Stimulated activated CD4-positive, alpha-beta T cell treated with anti-CD3 and anti-CD28 coated beads, TNF-alpha, amount 100 ng/mL, for 4 hours (primary cell): ENCODE measurements around the gene ADCK1.
"Not testable (repeated sequence)": the region's sequence is repeated elsewhere in the genome, so short reads cannot be mapped to it uniquely, and the experiment has no call there.

Experiments
- DNase-seq, 3 experiments: peaks; one replicate each; pipeline ENCODE4 v3.0.0-alpha.2; 2020; ENCODE audit warnings: low read depth in 3 of 3

ADCK1 gene

GRCh38 chr14:77808250-77808649 is 8.3 kb downstream of the ADCK1 start:
- DNase-seq, result no peak

DNA sequence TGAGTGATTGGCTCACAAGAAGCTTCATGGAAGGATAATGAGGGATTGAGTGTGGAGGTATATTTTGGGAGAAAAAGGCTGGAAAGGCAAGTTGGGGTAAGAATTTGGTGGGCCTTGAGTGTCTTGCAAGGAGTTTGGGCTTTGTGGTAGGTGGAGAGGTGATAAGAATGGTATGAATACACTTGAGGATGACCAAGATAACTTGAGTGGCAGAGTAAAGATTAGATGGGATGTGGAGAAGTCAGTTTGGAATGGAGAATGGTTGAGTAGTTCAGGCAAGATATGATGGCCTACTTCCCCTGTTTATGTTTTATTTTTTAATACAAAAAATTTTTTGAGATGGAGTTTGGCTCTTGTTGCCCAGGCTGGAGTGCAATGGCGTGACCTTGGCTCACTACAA is 9.1 kb downstream of the ADCK1 start:
- no peak for DNase-seq

DNA sequence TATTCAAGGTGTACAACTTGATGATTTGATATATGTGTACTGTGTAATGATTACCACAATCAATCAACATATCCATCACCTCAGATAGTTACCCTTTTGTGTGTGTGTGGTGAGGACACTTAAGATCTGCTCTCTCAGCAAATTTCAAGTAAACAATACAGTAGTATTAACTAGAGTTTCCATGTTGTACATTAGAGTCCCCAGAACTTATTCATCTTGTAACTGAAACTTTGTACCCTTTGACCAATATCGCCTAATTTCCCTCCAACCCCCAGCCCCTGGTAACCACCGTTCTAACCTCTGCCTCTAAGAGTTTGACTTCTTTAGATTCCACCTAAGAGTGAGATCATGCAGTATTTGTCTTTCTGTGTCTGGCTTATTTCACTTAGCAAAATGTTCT is 12.1 kb downstream of the ADCK1 start:
- DNase-seq, result no peak

GRCh38 chr14:77812682-77813081 is 12.8 kb downstream of the ADCK1 start:
- DNase-seq, result not testable (repeated sequence)

GRCh38 chr14:77822307-77822706 is 22.4 kb downstream of the ADCK1 start:
- no peak for DNase-seq

DNA sequence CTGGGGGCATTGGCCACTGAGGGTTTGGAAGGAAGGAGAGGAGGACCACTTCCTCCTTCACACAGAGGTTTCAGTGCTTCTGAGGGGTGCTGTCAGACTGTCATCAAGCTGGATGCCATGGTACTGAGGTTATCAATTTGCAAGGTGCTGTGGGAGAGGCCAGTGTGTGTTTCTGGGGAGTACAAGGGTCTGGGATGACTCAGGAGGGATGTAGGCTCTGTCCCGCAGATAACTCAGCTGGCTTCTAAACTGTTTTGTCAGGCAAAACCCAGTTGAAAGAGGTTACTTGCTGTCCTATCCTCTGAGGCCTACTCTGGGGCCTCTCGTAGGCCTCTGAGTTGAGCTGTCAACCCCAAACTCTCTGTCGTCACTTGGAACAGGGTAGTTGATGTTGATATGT is 22.8 kb downstream of the ADCK1 start:
- no peak for DNase-seq

GRCh38 chr14:77823378-77823777 is 23.5 kb downstream of the ADCK1 start:
- no peak for DNase-seq

- DNase-seq, result no peak
These were observed 26.1 kb downstream of the ADCK1 start for GRCh38 chr14:77825895-77826519.

- DNase-seq, result no peak
These were observed 30.8 kb downstream of the ADCK1 start for GRCh38 chr14:77830692-77831091.

- no peak for DNase-seq
These were observed 32.4 kb downstream of the ADCK1 start for GRCh38 chr14:77832297-77832696.

- no peak for DNase-seq
These were observed 38.0 kb downstream of the ADCK1 start for GRCh38 chr14:77837926-77838325.

DNA sequence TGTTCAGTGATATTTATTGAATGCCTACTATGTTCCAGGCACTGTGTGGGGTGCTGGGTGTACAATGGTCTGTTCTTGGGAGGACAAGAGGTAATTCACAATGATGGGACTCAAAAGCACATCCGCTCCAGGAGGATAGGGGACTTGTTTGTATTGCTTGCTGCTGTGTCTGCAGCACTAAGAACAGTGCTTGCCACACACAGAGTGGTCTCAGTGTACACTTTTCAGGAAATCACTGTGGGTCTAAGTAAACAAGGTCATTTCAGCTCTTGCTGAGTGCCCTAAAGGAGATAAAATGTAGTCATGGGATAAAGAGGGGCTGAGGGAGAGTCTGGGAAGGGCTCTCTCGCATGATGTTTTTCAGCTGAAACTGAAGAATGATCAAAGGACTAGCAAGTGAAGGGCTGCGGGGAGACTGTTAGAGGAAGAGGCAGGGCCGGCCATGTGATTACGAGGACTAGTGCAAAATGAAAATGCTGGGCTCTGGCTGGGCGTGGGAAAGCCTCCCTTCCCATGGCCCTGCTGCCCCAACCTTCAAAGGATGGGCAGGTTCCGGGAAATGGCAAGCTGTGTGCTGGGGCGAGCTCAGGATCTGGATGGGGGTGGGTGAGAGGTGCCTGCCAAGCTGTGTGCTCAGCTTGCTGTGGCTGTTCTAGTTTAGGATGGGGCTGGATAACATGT is 39.1 kb downstream of the ADCK1 start:
- no peak for DNase-seq

GRCh38 chr14:77843195-77843594 is 43.3 kb downstream of the ADCK1 start:
- DNase-seq, result no peak

- no peak for DNase-seq
These were observed 43.7 kb downstream of the ADCK1 start for GRCh38 chr14:77843651-77844050.

DNA sequence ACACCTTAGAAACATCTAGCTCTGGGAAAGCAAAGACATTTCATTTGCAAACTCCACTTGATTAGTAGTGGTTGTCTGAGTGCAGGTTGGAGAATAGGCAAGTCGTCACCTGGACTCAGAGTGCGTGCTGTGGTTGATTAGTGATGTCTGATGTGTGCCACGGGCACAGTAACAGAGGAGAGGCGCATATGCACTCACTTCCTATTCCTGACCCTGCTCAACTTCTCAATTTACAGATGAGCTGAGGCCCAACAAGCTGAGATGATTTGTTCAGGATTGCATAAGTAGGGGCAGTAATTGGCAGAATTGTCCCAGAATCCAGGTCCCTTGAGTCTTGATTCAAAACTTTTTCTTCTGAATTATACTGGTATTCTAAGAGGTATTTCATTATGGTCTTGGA is 44.9 kb downstream of the ADCK1 start:
- no peak for DNase-seq

DNA sequence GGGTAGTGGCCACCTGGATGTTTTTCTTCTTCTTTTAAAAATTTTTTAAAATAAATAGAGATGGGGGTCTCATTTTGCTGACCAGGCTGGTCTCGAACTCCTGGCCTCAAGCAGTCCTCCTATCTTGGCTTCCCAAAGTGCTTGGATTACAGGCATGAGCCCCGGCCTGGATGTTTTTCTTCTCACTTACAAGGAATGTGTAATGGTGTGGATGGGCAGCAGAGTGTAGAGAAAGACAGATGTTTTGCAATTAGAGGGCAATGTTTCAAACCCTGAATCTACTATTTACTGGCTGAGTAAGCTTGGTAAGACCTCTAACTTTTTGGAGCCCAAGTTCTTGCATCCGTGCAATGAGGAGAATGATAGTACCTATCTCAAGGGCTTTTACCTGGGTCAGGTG is 48.1 kb downstream of the ADCK1 start:
- no peak for DNase-seq

DNA sequence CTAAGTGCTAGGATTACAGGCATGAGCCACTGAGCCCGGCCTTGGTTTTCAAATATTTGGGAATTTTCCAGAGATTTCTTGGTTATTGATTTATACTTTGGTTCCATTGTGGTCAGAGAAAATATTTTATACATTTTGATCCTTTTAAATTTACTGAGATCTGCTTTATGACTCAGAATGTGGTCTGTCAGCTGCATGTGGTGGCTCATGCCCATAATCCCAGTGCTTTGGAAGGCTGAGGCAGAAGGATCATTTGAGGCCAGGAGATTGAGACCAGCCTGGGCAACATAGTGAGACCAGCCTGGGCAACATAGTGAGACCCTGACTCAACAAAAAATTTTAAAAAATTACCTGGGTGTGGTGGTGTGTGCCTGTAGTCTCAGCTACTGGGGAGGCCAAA is 49.8 kb downstream of the ADCK1 start:
- DNase-seq, result no peak

GRCh38 chr14:77853919-77854318 is 54.0 kb downstream of the ADCK1 start:
- no peak for DNase-seq

DNA sequence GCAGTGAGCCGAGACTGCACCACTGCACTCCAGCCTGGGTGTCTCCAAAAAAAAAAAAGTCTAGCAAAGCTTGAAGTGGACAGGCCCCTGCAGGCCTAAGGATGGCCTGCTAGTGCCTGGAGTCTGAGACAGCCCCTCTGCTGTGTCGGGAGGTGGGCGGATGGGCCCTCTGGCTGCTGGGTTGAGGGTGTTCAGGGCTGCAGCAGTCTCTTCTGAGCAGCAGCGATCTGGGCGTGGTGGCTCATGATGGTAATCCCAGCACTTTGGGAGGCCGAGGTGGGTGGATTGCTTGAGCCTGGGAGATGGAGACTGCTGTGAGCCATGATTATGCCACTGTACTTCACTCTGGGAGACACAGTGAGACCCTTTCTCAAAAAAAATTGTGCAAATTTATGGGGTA is 57.0 kb downstream of the ADCK1 start:
- no peak for DNase-seq

DNA sequence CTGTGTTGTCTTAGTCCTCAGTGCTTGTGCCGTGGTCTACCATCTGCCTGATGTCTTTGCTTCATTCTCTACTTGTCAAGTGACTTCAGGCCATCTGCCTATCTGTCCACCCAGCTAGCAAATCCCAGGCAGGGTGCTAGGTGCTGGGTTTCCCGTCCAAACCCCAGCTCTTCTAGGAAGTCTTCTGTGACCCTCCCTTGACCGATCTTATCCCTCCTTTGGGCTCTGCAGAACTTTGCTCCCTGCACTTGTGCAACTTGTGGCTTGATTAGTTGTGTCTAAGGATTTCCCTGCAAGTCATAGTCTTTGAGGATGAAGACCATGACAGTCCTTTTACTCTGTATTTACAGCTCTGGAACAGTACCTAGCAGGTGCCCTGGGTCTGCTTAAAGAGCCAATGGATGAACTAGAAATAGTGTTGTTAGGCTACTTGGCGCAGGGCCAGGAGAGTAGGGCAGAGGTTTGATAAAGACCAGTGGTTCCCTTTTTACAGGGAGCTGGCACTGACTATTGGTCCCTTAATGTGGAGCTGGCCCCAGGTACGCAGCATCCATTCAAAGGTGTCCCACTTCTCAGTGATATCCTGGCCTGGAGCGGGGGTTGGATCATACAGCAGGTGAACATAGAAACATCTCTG is 60.1 kb downstream of the ADCK1 start:
- DNase-seq, result no peak

DNA sequence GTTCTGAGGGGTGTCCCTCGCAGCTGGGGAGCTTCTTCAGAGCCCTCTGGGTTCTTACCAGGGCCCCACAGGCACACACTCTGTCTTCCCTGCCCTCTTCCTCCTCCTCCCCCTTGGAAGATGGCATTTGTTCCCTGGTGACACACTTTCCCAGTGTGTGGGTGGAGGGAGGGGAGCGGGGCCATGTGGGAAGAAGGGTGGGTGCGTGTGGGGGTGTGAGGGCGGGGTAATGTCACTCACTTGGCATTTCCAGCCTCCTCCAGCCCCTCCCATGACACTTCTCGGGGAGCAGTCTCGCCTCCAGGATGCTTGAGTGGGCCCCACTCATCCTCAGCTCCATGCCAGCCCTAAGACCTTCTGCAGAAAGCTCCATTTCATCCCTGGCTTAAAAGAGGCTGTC is 61.3 kb downstream of the ADCK1 start:
- no peak for DNase-seq

DNA sequence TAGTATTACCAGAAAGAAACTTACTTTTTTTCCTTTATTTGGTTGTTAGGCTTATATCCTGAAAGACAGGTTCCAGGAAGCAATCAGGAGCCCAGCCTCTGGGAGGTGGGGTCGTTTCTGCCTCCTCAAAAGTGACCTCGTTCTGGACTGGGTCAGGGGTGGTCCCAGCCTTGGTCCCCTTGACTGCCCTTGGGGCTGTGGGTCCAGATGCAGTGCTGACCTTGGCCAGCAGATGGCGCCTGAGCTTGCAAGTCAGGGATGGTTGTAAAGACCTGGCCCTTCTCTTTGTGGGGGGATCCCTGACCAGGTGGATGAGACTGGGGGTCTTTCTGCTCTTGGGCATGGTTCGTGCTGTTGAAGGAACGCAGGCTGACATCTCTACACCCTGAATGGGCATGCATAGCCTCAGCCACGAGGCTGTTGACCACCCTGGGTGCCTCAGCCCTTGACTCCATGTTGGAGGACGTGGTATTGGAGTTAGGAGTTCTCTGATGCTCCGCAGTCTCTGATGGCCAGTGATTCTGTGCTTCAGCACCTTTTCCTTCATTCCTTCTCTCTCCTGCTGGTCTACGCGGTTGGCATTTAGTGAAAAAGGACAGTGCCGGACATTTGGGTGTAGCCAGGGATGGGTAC is 62.4 kb downstream of the ADCK1 start:
- peak; percentile 34 to 67 (median 44) for DNase-seq

- DNase-seq, result no peak
These were observed 64.2 kb downstream of the ADCK1 start for GRCh38 chr14:77864085-77864484.
